CD4-positive, alpha-beta T cell treated with Interleukin-1 beta for 1 hour (primary cell): ENCODE measurements around the gene ARAP1.

Experiments
- DNase-seq, 2 donors: peaks; one replicate each; pipeline ENCODE4 v3.0.0-alpha.2; 2020 to 2022

Gene ARAP1

DNA sequence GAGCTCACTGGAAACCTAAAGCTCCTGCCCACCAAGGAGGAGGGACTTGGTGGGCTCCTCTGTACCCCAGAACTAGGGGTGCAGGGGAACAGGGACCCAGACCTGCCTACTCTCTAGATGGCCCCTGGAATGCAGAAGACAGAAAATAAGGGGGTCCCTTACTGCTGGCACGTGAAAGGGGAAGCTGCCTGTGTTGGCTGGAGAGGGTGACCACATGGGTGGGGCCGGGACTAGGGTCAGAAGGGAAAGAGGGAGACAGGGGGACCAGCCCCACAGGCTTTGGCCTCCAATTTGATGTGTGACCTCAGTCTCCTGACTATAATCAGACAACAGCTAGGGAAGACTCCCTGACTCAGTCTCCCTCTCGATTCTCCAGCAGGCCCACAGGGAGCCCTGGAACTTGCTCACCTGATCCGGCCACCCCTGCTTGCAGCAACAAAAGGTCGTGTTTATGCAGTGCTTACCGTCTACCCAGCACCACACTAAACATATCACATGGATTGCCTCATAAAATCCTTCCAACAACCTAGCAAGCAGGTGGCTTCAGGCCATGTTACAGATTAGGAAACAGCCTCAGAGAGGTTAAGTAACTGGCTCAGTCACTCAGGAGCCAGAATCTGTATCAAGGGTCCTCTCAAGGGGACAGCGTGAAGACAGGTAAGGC is 10.2 kb downstream of the ARAP1 start:
- no peak for DNase-seq

DNA sequence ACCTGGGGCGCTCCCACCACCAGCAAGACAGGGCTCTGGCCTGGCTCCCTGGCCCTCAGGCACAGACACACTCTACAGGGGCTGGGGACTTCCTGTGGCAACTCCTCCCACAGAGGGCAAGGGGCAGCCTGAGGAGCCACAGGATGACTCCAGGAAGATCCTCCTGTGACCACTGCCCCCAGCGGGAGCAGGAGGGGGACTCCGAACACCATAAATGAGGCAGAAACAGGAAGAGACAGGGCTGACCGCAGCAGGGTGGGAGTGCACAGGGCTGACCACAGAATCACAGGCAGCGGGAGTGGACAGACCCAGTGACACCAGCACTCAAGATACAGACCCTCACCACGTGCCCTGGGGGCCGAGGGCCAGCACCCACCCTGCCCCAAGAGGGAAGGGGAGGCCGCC is 10.8 kb downstream of the ARAP1 start:
- peak; percentile 26 to 65 for DNase-seq

- DNase-seq, result no peak
These were observed 11.4 kb downstream of the ARAP1 start for GRCh38 chr11:72740562-72741428.

DNA sequence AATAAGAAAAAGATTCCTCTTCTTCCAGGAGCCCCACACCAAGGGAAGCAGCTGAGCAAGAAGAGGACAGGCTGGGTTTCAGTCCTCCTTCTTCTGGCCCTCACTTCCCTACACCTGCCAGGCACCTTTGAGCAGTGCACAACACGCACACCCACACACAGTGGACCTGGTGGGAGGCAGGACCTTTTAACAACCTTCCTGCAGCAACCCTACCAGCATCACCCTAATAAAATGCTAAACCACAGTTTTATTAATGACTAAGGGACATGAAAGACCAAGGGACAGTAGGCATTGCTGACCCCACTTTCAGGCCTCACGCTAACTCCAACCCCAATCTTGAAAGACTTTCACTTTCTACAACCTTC is 12.2 kb downstream of the ARAP1 start:
- no peak for DNase-seq

- peak in 1 of 2 donors; percentile 31 for DNase-seq
These were observed 12.8 kb downstream of the ARAP1 start for GRCh38 chr11:72739240-72740059.

DNA sequence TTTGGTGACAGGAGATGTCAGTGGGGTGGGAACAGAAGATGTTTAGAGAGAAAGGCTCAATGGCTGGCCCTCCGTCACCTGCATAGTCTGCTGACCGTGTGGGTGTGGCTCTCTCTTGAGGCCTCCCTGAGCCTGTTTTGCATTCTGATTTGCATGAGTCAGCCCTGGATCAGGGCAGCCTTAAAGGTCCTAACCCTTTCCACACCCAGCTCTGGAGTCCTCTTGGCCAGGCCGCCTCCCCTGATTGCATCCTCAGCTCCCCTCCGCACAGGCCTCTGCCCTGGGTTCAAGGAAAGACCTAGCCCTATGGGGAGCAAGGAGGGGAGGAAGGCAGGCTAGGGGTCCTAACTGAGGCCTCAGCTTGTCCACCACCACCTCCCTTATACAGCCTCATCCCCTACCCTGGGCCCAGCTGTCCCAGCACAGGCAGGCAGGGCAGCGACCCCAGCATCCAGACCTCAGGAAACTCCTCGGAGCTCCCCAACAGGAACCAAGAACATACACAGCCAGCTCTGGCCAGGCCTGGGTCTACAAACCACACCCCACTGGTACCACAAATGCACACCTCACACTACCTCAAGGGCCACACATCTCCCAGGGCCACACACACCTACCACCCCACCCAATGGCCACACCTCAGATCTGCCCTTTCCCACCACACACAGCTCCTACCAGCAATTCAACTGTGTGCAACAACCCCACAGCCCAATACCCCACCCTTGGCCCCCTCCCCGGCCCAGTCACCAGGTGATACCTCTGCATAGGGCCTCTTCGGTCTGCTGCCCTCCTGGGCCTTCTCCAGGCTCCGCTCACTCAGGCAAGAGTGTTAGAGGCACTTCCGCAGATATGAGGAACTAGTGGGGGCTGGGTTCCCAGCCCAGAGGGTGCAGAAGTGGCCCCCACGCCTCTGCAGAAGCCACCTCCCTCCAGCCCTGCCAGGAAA is 13.7 kb downstream of the ARAP1 start:
- peak in 1 of 2 donors; percentile 83 for DNase-seq

GRCh38 chr11:72737336-72737735 is 14.9 kb downstream of the ARAP1 start:
- DNase-seq, result no peak

DNA sequence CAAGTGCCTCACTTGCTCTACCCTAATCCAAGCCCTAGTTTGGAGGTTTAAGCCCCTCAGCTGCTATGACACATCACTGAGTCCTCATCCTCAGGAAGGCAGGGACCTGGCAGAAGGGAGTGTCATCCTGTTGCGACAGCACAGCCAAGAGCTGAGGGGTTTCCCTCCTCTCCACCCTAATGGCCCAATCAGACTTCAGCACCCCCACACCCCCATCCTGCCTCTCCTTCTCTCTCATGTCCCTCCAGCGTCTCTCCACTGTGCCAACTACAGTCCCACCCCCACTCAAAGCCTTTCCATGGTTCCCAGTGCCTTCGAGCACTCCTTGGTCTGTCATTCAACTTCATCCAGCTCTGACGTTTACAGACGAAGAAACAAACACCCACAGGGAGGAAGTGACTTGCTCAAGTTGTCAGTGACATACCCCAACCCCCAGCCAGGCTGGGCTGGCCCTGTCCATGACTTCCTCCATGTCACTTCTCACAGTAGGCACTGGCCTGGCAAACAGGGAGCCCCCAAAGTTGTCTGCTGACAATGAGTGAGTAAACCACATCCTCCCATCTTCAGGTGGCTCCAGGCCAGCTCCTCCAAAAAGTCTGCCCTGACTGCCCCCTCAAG is 15.6 kb downstream of the ARAP1 start:
- peak; percentile 78 to 89 for DNase-seq

DNA sequence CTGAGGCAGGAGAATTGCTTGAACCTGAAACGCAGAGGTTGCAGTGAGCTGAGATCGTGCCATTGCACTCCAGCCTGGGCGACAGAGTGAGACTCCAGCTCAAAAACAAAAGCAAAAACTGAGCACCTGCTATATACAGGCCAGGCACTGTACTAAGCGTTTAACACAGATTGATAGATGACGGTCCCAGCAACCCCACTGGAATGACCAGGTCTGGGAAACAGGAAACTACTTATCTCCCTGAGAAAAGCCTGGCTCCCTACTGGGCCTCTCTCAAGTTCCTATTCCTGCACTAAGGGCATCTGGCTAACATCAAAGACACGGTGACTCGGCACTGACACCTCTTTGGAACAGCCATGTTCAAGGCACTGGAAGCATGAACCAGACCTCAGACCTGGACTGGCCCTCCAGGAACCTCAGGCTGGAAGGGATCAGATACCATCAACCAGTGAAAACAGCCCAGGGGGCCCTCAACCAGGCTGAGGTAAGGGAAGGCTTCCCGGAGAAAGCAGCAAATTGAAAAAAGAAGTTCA is 16.6 kb downstream of the ARAP1 start:
- DNase-seq, result no peak

DNA sequence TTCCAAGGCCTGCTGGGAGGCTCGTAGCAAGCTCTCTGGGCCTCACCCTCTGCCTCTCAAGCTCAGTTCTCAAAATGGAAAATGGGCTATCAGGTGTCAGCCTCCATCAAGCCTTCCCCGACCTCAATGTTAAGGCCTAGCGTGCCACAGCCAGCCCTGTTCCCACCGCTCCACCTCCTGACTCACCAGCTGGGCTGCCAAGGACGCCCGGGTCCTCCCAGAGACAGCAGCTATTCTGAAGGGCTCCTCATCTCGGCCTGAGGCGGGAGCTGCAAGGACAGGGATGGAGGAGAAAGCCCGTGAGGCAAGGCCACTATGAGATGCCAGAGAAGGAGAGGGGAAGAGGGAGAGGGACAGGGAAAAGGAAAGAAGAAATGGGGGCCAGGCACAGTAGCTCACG is 19.9 kb downstream of the ARAP1 start:
- no peak for DNase-seq

GRCh38 chr11:72730737-72731136 is 21.5 kb downstream of the ARAP1 start:
- no peak for DNase-seq

GRCh38 chr11:72730243-72730642 is 22.0 kb downstream of the ARAP1 start:
- no peak for DNase-seq

DNA sequence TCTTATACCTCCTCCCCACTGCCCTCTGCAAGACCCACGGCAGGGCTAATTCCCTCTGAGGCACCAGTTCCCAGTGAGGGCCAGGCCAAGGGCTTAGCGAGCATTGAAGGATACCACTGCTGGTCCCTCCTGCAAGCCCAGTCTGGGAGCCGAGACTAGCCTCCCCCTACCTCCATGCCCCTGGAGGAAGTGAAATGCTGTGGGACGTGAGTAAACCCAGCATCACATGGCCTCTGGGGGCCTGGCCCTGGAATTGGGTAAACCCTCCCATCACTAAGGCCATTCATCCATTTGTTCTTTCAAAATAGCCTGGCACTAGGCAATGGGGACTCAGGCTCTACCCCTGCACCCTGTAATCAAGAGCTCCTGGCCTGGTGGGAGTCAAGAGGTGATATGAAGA is 24.7 kb downstream of the ARAP1 start:
- DNase-seq, result no peak

DNA sequence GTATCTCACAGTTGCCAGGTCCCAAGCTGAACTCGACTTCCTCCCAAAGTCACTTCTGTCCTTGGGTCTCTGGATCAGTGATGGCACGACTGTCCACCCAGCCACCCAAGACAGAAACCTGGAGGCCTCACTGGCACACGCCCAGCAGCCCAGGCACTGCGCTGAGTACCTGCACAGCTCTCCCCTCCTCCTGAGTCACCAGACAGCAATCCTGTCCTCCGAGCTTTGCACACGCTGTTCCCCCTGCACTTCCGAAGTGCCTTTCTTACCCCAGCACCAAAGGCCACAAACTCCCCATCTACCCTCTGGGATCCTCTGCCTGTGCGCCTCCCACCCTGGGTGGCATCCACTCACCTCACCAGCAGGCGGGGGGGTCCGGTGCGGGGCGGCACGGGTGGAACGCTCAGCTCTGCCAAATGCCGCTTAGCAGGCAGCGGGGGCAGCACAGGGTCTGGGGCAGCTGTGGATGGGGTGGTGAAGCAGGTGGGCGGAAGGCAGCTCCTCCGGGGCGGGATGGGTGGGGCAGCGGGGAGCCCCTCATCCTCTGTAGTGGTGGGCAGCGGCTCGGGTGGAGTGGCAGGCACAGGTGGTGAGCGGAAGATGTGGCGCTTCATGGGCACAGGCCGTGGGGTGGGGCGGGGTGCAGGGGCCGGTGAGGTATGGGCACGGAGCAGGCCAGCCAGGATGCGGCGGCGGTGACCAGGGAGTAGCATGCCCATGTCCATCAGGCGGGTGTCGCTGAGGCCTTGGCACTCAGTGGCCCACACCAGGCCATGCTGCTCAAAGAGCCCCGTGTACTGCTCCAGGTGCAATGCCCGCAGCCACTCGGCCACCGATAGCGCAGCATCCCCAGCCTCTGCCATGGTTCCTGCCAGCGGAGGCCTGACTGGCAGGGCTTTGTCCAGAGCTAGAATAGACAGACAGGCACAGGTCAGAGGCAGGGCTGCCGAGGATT is 25.7 kb downstream of the ARAP1 start:
- no peak for DNase-seq

DNA sequence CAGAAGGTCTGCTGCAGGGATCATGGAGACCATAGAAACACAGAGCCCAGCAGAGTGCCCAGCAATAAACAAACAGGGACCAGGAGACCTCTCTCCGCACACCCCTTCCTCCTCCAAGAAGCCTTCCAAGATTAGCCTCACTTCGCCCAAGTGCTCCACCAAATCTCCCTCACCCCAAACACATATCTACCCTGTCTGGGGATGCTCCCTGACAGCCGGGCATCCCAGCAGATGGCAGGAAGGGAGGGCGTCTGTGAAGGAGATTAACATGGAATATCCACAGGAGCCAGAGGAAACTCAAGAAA is 26.5 kb downstream of the ARAP1 start:
- DNase-seq, result no peak

- peak; percentile 84 to 89 for DNase-seq
These were observed 27.1 kb downstream of the ARAP1 start for GRCh38 chr11:72724851-72725723.

DNA sequence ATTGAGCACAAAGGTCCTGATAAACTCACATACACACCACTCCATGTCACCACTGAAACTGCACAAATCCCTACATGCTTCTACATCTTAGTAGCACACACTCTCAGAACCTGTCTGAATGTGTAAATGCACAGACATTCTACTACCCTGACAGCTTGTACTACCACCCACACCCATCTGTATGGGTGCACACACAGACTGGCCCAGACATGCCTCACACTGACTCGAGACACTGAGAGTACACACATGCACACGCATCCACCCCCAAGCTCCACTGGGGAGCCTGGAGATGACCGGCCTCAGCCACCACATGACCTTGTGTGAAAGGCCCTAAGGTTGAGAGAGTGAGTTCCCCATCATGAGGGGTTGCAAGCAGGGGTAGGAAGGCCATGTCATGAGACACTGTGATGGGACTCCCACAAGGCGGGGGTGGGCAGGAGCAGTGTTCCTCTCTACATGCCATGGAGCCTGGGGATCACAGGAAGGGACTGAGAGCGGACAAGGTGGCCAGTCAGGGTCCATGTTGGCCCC is 28.1 kb downstream of the ARAP1 start:
- no peak for DNase-seq

- DNase-seq, result no peak
These were observed 28.7 kb downstream of the ARAP1 start for GRCh38 chr11:72723508-72723907.

DNA sequence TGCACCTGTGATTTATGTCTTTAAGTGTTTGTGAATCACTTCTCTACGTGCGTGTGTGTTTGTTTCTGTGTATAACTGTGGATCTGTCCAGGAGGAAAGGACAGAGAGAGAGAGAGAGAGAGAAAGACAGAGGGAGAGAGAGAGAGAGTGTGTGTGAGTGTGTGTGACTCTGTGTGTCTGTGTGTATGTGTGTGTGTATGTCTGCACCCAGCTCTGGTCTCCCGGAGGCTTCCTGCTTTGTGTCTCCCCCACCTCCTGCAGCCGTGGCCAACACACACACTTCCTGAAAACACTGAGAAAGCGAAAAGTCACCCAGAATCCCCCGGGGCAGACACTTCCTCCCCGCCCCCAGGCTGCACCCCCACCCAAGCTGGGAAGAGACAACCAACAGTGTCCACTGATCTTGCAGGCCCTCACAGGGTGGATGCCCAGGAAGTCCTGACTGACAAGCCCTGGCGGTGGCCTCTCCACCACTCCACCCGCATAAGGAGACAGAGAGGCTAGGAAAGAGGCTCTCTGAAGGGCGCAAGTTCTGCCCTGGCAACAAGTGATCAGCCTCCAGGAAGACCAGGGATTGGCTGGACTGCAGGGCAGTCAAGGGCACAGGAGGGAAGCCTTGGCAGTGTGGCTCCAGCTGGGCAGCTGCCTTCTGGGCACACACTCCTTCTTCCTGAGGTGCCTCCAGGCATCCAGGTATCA is 30.0 kb downstream of the ARAP1 start:
- DNase-seq, result peak; percentile 89 to 90
